ENCODE measurements around the gene ZBTB25.

DNA sequence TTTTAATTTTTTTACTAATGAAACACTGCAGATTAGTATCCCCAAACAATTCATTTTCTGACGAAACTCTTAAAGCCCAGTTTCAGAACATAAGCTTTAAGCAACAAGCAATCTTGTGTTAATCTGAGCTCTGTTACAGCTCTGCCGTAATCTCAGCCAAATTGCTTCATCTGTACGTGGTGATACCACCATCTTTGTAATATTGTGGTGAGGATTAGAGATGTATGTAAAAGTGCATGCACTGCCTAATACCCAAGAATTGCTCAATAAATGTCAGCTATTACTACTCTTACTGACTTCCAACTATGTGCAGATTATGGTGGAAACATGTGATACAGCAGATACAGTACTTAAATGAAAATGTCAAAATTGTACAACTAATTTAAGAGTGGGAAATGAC, 36.5 kb downstream of the ZBTB25 start:
- TF ChIP-seq, protein P1, sequence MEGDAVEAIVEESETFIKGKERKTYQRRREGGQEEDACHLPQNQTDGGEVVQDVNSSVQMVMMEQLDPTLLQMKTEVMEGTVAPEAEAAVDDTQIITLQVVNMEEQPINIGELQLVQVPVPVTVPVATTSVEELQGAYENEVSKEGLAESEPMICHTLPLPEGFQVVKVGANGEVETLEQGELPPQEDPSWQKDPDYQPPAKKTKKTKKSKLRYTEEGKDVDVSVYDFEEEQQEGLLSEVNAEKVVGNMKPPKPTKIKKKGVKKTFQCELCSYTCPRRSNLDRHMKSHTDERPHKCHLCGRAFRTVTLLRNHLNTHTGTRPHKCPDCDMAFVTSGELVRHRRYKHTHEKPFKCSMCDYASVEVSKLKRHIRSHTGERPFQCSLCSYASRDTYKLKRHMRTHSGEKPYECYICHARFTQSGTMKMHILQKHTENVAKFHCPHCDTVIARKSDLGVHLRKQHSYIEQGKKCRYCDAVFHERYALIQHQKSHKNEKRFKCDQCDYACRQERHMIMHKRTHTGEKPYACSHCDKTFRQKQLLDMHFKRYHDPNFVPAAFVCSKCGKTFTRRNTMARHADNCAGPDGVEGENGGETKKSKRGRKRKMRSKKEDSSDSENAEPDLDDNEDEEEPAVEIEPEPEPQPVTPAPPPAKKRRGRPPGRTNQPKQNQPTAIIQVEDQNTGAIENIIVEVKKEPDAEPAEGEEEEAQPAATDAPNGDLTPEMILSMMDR (optimal IDR thresholded peaks at IDR 0.05 in 1 of 3, IDR thresholded peaks at IDR 0.05 in 1 of 3, conservative IDR thresholded peaks at IDR 0.05 in 1 of 3; ENCODE audit: extremely low read depth in 1 of 3, insufficient read depth in 2 of 3, low read length in 3 of 3), result no peak
- TF ChIP-seq EZH2 (IDR thresholded peaks at IDR 0.05; ENCODE audit: low read length), result no peak
